ENCODE results near the gene PLEKHG7.

DNA sequence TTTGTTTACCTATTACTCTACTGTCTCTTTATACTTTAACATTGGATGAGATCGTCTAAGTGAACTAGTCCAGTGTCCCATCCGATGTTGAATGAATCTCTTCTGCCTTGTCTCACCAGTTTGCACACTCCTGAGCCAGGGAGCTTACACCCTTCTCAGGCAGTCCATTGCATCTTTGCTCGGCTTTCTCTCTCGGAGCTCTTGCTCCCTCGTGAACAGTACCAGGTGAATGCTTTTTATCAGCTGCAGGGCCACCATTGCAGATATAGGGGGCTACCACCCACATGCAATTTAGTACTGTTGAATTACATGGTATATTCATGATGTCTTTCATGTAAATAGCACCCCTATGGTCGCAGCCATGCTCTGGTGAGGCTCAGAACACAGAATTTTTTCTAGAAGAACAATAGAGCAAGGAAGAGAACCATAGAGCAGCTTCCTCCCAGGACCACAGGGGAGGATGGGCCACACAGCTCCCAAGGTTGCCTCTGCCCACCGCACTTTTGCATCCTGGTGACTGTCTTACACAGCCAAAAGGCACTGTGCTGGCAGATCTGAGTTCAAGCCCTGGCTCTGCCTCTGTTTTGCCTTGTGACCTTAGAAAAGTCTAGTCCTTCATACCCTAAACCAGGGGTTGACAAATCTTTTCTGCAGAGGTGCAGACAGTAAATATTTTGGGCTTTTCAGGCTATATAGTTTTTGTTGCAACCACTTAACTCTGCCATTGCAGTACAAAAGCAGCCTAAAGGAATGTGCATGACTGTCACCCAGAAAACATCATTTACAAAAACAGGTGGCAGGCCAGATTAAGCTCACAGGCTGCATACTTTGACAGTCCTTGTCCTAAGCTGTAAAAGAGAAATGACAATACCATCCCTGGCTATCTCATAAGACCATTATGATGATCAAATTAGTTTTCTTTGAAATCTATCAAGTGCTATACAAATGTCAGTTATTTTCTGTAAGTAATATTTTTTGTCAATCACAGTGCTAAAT lies 35.4 kb downstream of the PLEKHG7 start:
- TF ChIP-seq CTCF (IDR thresholded peaks at IDR 0.05) (no peak), POLR2A (IDR thresholded peaks at IDR 0.05) (no peak)

All from body of pancreas (tissue), 4 donors.